GM21576 (cell line): ENCODE data around the gene GNA12.
"Not testable (repeated sequence)": the region's sequence is repeated elsewhere in the genome, so short reads cannot be mapped to it uniquely, and the experiment has no call there.

Experiments
- ATAC-seq: cut with Tn5 transposase; IDR thresholded peaks from one replicate; pipeline ENCODE4 v1.9.1; 2021; ENCODE audit warnings: mild to moderate bottlenecking, moderate library complexity; ENCODE audit not compliant: unreplicated experiment

GNA12 gene

DNA sequence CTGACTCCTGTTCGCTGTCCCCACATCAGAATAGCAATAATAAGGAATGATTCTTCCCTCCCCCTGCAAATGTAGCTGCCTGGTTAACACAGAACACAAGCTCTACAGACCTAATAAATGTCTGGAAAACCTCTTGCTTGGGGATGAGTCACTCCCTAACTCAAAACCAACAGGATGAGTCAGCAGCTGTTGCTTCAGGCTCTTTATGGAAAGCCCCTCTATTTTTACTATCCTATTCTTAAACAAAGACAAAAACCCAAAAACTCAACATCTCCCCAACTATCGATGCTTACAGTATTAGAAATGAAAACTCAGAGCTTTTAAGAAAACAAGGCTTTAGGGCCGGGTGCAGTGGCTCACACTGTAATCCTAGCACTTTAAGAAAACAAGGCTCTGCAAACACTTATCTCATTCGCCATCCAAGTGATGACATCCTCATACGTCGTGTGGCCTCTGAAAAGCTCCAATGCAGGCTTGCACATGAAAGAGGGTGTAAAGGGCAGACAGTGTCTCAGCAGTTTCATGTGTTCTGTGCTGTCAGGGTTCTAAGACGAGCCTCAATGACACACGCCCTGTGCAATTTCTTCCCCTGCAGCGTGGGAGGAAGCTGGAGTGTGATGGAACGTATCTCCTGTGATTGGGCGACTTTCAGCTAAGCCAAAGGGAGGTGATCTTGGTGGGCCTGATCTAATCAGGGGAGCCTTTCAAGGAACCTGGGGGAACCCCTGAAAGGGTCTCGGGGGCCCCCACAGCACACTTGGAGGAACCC lies 86.0 kb downstream of the GNA12 start:
- peak; percentile 67 for ATAC-seq

DNA sequence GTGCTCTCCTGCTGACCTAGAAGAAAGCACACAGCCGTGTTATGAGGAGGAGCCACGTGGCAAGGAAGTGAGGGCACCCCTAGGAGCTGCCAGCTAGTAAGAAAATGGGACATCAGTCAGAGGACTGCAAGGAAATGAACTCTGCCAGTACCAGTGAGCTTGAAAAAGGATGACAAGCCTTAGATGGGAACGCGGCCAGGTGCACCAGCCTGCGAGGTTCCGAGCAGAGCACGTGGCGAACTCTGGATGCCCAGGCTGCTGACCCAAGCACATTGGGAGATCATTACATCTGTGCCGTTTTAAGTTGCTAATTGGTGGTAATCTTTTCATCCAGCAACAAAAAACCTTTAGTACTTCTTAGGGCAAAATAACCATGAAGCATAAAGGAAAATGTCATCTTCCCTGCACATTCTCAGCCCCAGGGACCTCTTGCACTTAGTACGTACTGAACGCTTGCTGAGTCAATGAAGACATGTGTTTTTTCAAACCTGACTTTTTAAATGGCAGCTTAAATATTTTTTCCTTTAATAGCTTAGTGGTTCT lies 86.7 kb downstream of the GNA12 start:
- no peak for ATAC-seq

DNA sequence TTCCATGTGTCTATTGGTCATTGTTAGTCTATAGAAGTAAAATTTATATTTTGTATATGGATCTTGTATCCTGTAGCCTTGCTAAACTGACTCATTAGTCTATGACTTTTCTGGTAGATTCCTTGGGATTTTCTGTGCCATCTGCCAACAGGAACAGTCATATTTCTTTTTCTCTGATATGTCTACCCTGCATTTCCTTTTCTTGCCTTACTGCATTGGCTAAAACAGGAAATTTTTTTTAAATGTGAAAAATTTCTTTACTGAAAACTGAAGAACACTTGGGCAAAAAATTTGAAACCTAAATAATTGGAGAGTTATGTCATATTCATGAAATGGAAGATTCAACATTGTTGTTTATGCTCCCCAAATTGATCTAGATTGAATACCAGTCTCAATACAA lies 88.6 kb downstream of the GNA12 start:
- ATAC-seq = no peak

- ATAC-seq = no peak
Observed at GRCh38 chr7:2754912-2755311, 89.2 kb downstream of the GNA12 start.

DNA sequence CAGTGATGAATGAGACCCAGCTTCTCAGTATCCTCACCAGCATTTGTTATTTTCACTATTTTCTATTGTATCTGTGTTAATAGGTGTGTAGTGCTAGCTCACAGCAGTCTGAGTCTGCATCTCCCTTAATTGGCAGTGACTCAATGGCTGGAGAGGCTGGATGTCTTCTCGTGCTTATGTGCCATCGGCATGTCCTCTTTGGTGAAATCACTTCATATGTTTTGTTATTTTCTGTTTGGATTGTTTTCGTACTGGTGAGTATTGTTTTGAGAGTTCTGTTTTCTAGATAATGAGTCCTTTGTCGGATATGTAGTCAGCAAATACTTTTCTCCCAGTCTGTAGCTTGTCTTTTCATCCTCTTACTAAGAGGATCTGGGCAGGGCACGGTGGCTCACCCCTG lies 90.0 kb downstream of the GNA12 start:
- ATAC-seq = no peak

- ATAC-seq = no peak
Observed at GRCh38 chr7:2753148-2753547, 91.0 kb downstream of the GNA12 start.

DNA sequence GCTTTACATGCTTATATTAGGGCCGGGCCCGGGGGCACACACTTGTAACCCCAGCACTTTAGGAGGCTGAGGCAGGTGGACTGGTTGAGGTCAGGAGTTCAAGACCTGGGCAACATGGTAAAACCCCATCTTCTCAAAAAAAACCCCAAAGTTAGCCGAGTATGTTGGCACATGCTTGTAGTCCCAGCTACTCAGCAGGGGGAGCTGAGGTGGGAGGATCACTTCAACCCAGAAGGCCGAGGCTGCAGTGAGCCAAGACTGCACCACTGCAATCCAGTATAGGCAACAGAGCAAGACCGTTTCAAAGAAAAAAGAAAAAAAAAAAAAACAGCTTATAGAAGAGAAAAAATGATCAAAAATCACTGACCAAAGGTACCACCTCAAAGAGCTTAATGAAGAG lies 93.0 kb downstream of the GNA12 start:
- ATAC-seq = no peak

DNA sequence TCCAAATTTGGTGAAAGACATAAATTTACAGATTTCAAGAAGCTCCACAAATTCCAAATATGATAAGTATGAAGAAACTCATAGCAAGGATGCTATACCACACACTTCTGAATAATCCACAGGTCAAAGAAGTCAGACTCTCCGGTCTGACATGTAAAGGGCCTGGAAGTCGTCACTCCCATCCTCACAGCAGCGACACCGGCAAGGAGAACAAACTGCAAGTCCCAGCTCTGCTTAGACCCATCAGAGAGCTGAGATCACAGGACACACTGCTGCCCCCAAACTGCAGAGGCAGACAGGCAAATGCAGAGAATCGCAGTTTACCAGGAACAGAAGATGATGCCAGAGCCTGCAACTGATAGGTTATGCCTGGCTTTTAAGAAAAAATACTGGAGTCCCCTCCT lies 94.1 kb downstream of the GNA12 start:
- ATAC-seq = no peak

GRCh38 chr7:2748684-2749083 lies 95.4 kb downstream of the GNA12 start:
- ATAC-seq = not testable (repeated sequence)

DNA sequence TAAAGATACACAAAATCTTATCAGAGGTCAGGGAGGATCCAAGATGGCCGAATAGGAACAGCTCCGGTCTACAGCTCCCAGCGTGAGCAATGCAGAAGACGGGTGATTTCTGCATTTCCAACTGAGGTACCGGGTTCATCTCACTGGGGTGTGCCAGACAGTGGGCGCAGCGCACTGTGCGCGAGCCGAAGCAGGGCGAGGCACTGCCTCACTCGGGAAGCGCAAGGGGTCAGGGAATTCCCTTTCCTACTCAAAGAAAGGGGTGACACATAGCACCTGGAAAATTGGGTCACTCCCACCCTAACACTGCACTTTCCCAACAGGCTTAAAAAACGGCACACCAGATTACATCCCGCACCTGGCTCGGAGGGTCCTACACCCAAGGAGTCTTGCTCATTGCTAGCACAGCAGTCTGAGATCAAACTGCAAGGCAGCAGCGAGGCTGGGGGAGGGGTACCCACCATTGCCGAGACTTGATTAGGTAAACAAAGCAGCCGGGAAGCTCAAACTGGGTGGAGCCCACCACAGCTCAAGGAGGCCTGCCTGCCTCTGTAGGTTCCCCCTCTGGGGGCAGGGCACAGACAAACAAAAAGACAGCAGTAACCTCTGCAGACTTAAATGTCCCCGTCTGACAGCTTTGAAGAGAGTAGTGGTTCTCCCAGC lies 100.5 kb downstream of the GNA12 start:
- not testable (repeated sequence) for ATAC-seq

DNA sequence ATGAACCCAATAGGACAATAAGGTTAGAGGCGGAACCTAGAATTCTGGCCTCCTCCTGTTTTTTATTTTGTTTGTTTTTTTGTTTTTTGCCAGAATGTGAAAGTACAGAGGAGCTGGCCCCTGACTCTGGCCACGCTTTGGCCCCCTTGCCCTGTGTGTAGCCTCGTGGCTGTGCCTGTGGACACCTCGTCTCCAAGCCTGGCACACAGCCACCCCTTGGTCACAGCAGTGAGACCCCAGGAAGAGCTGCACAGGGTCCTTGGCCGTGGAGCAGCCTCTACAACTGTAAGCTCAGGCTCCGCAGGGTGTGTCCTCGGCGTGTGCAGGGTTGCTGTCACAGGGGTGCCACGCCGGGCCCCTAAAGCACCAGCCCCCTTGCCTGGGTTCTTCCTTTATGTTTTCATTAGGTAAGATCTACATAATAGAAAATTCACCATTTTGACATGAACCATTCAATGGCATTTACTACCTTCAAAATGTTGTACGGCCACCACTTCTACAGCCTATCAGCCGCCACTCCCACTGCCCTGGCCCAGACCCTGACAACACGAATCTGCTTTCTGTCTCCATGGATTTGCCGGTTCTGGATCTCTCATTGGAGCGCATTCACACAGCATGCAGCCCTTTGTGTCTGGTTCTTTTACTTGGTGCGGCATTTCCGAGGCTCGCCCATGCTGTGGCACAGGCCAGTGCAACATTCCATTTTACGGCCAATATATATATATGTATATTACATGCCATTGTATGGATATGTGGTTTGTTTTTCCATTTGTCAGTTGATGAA lies 105.2 kb downstream of the GNA12 start:
- no peak for ATAC-seq

GRCh38 chr7:2737771-2738540 lies 106.2 kb downstream of the GNA12 start:
- ATAC-seq = no peak

DNA sequence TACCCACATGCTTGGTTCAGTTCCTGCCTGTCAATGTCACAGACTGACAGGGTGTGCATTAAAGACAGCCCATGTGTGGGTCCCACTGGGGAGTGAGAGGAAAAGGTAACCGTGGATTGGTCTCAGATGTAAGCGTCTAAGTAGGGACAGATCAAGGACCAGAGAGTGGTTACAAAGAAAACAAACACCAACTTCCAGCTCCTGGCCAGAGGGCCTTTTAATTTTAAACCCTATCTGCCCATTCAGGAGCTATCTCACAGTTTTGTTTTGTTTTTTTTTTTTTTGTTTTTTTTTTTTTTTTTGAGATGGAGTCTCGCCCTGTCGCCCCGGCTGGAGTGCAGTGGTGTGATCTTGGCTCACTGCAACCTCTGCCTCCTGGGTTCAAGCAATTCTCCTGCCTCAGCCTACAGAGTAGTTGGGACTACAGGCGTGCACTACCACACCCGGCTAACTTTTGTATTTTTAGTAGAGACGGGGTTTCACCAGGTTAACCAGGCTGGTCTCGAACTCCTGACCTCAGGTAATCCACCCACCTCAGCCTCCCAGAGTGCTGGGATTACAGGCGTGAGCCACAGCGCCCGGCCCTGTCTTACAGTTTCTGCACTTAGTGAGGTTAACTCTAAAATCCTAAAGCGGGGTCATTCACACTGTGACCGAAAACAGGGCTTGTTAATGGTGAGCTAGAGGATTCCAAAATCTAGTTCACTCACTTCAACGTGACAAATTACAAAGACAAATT lies 106.9 kb downstream of the GNA12 start:
- ATAC-seq = not testable (repeated sequence)

GRCh38 chr7:2736411-2736914 lies 107.6 kb downstream of the GNA12 start:
- ATAC-seq = no peak

- no peak for ATAC-seq
Observed at GRCh38 chr7:2735744-2736143, 108.4 kb downstream of the GNA12 start.

DNA sequence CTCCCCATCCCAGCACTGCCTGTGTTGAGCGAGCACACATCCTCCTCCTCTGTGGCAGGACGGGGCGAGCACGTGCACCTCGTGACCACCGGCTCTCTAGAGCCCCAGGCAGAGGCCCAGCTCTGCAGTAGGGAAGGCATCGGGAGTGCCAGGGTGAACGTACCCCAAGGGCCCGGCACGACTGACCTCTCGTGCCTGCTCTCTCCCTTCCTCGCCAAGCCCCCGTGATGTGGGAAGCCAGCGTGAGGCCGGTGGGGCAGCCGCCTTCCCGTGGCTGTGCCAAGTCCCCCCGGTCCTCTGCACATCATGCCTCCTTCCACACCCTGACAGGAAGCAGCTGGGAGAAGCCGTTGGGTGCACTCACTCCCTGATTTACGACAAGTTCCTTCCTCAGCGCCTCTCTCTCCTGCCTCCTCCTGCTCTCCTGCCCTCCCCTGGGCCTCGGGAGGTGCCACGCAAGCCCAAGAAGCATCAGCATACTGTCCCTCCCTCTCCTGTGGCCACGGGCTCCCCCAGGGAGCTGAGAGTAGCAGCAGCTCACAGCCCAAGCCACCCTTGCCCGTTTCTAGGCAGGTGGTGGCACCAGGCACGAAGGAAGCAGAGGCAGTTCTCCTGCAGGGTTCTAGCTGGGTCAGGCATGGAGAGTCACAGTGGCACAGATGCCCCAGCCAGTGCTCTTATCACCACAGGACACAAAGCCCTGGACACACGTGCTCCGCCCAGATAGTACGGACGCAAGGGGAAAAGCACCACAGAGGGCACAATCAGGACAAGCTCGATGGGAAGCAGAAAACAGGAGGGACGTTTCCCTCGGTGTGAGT lies 109.1 kb downstream of the GNA12 start:
- ATAC-seq = no peak

DNA sequence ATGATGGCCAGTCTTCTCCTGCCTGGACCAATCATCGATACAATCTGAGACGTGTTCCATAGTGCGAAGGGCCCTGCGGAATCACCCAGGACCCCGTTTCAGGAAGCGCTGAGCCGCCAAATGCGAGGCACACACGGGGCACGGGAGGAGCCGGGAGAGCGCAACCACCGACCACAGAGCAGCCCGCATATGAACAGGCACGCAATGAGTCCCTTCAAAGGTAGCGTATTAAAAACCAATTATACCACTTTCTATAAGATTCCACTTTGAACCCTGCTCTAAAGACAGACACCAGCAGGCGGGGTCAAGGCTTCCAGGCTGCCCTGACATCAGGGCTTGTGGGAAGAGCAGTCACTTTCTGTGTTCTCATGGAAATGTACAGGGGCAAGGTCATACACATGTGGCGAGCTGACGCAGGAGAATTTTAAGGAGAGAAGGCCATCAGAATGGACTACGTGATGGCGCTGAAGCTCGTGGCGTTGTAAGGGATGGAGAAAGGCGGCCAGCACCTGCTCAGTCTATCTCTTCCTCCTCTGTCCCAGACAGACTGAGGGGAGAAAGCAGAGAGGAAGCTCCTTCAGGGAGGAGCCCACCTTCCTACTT lies 109.9 kb downstream of the GNA12 start:
- no peak for ATAC-seq

DNA sequence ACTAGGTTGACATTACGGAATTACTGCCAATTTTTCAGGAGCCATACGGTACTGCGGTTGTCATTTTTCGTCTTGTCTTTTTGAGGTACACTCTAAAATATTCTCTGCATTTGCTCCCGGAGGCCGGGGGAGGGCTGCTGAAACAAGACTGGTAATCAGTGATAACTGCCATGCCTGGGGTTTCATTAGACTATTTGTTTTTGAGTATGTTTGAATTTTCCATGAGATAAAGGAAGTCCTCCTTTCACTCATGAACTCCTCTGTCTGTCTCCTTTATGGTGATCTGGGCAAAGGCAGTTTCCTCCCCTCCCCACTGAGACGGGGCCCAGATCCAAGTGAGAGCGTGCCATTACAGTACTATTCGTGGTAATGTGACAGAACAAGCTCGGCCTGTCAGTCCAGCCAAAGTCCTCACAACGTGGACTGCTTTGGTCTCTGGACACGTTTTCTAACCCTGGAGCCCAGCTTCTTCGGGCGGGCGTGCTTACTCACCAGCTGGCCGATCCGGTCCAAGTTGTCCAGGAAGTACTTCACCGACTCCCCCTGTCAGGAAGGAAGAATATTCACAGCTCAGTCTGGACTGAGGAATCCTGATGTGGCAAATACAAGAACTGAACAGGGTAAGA lies 111.0 kb downstream of the GNA12 start:
- ATAC-seq = no peak
